OCI-LY3 (cell line): ENCODE results near the gene RAD51B.

ENCODE experiments used
- EZH2phosphoT487 ChIP-seq: fragments of 200-600 bp; shearing (Covaris generic); IDR thresholded peaks from 2 replicates; pipeline ENCODE4 v1.6.1; 2018; ENCODE audit warnings: antibody characterized with exemption, mixed run types, low read depth
- TF ChIP-seq, protein P1 (sequence below): fragments of 200-600, 300-600 bp; sonication (generic); IDR thresholded peaks from 2 replicates; pipeline ENCODE4 v1.5.1; 2014; ENCODE audit warnings: antibody characterized with exemption, low read length, low read depth

DNA sequence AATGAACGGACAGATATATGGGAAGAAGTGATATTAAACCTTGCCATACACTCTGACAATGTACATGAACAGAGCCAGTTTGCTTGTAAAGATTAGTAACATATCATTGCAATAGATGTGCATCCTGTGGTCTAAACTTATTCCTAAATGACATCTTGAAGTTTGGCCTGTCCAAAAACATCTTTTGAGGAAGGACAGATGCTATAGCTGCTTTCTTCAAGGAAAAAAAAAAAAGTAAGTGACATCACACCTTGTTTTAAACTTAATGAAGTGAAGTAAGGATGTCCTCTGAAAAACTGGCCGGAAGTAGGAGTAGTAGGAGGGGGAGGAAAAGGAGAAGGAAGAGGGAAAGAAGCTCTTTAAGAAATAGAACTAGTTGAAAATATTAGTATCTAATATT, 132.8 kb downstream of the RAD51B start:
- TF ChIP-seq, protein P1, sequence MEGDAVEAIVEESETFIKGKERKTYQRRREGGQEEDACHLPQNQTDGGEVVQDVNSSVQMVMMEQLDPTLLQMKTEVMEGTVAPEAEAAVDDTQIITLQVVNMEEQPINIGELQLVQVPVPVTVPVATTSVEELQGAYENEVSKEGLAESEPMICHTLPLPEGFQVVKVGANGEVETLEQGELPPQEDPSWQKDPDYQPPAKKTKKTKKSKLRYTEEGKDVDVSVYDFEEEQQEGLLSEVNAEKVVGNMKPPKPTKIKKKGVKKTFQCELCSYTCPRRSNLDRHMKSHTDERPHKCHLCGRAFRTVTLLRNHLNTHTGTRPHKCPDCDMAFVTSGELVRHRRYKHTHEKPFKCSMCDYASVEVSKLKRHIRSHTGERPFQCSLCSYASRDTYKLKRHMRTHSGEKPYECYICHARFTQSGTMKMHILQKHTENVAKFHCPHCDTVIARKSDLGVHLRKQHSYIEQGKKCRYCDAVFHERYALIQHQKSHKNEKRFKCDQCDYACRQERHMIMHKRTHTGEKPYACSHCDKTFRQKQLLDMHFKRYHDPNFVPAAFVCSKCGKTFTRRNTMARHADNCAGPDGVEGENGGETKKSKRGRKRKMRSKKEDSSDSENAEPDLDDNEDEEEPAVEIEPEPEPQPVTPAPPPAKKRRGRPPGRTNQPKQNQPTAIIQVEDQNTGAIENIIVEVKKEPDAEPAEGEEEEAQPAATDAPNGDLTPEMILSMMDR = no peak
- no peak for TF ChIP-seq EZH2phosphoT487
